GM04503 (cell line): Measurements from ENCODE around the gene ACER3.
"Not testable (repeated sequence)": the region's sequence is repeated elsewhere in the genome, so short reads cannot be mapped to it uniquely, and the experiment has no call there.

ENCODE experiments used
- DNase-seq: peaks from one replicate; pipeline ENCODE4 v3.0.0-alpha.2; 2012; ENCODE audit warnings: low read depth

The ACER3 gene

GRCh38 chr11:76860539-76861475, at the start of gene ACER3:
Gene ACER3 (plus strand): TSS chr11:76860918. CDS start chr11:76860977, 59 bp downstream.
- DNase-seq: peak; percentile 33

- DNase-seq: no peak
Observed at GRCh38 chr11:76811259-76811658, 49.5 kb upstream of the ACER3 start.

GRCh38 chr11:76814414-76814813, 46.3 kb upstream of the ACER3 start:
- no peak for DNase-seq

- DNase-seq: not testable (repeated sequence)
Observed at GRCh38 chr11:76815678-76816077, 45.0 kb upstream of the ACER3 start.

GRCh38 chr11:76820184-76820566, 40.5 kb upstream of the ACER3 start:
- no peak for DNase-seq

GRCh38 chr11:76821396-76821795, 39.3 kb upstream of the ACER3 start:
- not testable (repeated sequence) for DNase-seq

- no peak for DNase-seq
Observed at GRCh38 chr11:76822406-76822805, 38.3 kb upstream of the ACER3 start.

GRCh38 chr11:76823481-76824028, 37.2 kb upstream of the ACER3 start:
- DNase-seq: no peak

GRCh38 chr11:76824083-76824939, 36.4 kb upstream of the ACER3 start:
- no peak for DNase-seq

- no peak for DNase-seq
Observed at GRCh38 chr11:76824980-76825725, 35.6 kb upstream of the ACER3 start.

- DNase-seq: no peak
Observed at GRCh38 chr11:76825726-76826396, 34.9 kb upstream of the ACER3 start.

- not testable (repeated sequence) for DNase-seq
Observed at GRCh38 chr11:76826508-76826907, 34.2 kb upstream of the ACER3 start.

GRCh38 chr11:76827005-76827404, 33.7 kb upstream of the ACER3 start:
- DNase-seq: not testable (repeated sequence)

- no peak for DNase-seq
Observed at GRCh38 chr11:76830639-76831327, 29.9 kb upstream of the ACER3 start.

GRCh38 chr11:76831686-76832310, 28.9 kb upstream of the ACER3 start:
- DNase-seq: no peak

GRCh38 chr11:76832361-76832760, 28.4 kb upstream of the ACER3 start:
- DNase-seq: no peak

- DNase-seq: no peak
Observed at GRCh38 chr11:76834151-76834550, 26.6 kb upstream of the ACER3 start.

GRCh38 chr11:76835036-76835435, 25.7 kb upstream of the ACER3 start:
- DNase-seq: no peak

GRCh38 chr11:76835928-76836612, 24.6 kb upstream of the ACER3 start:
- peak; percentile 84 for DNase-seq
